Effector CD8-positive, alpha-beta T cell (primary cell): ENCODE measurements around the gene SH3YL1.

Source experiments
- DNase-seq: peaks from one replicate; lab custom pipeline; 2025; lab: John Stamatoyannopoulos, UW

Gene SH3YL1

GRCh38 chr2:282371-283263 lies 18.8 kb upstream of the SH3YL1 start:
- DNase-seq, result no peak

GRCh38 chr2:281381-281780 lies 17.5 kb upstream of the SH3YL1 start:
- no peak for DNase-seq

GRCh38 chr2:280650-281110 lies 16.8 kb upstream of the SH3YL1 start:
- no peak for DNase-seq

- DNase-seq, result no peak
These were observed 16.3 kb upstream of the SH3YL1 start for GRCh38 chr2:279956-280649.

GRCh38 chr2:279366-279765 lies 15.5 kb upstream of the SH3YL1 start:
- DNase-seq, result no peak

GRCh38 chr2:278927-279320 lies 15.1 kb upstream of the SH3YL1 start:
- no peak for DNase-seq

- no peak for DNase-seq
These were observed 14.6 kb upstream of the SH3YL1 start for GRCh38 chr2:278312-278926.

GRCh38 chr2:275466-275865 lies 11.6 kb upstream of the SH3YL1 start:
- DNase-seq, result no peak

- no peak for DNase-seq
These were observed 10.7 kb upstream of the SH3YL1 start for GRCh38 chr2:274503-274902.

GRCh38 chr2:273333-273732 lies 9.5 kb upstream of the SH3YL1 start:
- DNase-seq, result no peak

GRCh38 chr2:271917-272316 lies 8.1 kb upstream of the SH3YL1 start:
- no peak for DNase-seq

GRCh38 chr2:270861-271260 lies 7.0 kb upstream of the SH3YL1 start:
- no peak for DNase-seq

GRCh38 chr2:269356-270030 lies 5.7 kb upstream of the SH3YL1 start:
- no peak for DNase-seq

GRCh38 chr2:268323-268722 lies 4.5 kb upstream of the SH3YL1 start:
- no peak for DNase-seq

GRCh38 chr2:264493-265468 lies 949 bp upstream of the SH3YL1 start, which contains the start of gene ACP1:
Gene ACP1 (plus strand): TSS chr2:264947. CDS start chr2:264965, 18 bp downstream.
- peak; percentile 93 for DNase-seq

GRCh38 chr2:263022-263738 lies 652 bp downstream of the SH3YL1 start:
- DNase-seq, result no peak

- no peak for DNase-seq
These were observed 1.7 kb downstream of the SH3YL1 start for GRCh38 chr2:262117-262516.

GRCh38 chr2:260507-261161 lies 3.2 kb downstream of the SH3YL1 start:
- DNase-seq, result no peak

GRCh38 chr2:259789-260331 lies 4.0 kb downstream of the SH3YL1 start:
- no peak for DNase-seq
